GM18909 (cell line): Measurements from ENCODE around the gene KCND3.

ENCODE experiments used
- ATAC-seq: cut with Tn5 transposase; IDR thresholded peaks from one replicate; pipeline ENCODE4 v1.9.1; 2021; ENCODE audit warnings: mild to moderate bottlenecking; ENCODE audit not compliant: unreplicated experiment, poor library complexity

The KCND3 gene

DNA sequence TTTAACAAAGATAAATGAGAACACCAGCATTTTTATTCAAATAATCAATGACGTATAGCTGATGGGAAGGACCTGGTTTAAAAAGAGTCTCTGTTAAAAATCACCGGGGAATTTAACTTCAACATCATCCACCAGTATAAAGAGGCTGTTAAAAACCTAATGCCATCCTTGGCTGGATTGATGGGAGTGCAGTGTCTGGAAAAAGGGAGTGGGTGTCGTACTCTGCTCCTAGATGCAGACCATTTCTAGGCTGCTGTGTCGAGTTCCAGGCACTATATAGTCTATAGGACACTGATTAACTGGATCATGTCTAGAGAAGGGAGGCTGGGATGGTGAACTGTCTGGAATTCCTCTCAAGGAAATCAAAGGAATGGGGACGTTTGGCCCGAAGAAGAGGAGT lies 197.7 kb downstream of the KCND3 start:
- ATAC-seq, result no peak

DNA sequence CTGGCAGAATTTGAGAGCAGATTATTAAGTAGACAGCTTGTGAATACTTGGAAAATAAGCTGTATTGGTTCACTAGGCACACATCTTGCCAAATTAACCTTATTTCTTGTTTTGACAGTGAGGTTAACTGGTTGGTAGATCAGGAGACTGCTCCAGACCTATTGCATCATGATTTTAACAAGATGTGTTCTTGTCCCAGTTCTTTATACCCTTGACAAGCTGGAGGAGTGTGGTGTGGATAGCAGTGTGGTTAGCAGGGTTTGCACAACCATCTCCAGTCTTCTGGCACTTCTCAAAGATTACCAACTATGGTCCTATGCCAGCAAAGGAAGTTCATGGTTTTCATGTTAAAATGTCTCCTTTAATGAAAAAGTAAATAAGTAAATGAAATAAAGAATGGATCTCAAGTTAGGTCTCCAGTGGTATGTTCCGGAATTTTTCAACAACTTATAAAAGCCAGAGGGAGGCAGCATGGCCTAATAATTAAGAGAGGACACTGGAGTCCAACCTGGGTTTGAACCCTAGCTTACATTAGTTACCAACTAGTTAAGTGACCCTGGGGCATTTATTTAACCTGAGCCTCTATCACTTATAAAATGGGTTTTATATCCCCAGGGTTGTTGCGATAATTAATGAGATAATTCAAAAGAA lies 199.7 kb downstream of the KCND3 start:
- no peak for ATAC-seq

DNA sequence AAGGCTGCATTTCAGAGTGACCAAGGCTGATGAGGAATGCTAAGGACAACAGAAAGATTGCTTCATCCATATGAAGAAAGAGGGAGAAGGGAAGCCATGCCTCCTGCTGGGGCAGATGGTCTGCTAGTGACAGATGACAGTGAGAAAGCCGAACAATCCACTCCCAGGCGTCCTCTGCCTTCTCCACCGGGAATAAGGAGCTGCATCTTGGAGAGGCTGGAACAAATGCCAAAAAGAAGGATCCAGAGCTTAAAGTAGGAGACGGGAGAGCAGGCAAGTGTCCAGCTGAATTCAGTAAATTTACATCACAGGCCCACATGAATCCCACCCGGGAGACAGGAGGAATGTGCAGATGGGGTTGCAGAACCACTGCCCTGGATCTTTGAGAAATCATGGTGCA lies 200.3 kb downstream of the KCND3 start:
- ATAC-seq, result no peak

DNA sequence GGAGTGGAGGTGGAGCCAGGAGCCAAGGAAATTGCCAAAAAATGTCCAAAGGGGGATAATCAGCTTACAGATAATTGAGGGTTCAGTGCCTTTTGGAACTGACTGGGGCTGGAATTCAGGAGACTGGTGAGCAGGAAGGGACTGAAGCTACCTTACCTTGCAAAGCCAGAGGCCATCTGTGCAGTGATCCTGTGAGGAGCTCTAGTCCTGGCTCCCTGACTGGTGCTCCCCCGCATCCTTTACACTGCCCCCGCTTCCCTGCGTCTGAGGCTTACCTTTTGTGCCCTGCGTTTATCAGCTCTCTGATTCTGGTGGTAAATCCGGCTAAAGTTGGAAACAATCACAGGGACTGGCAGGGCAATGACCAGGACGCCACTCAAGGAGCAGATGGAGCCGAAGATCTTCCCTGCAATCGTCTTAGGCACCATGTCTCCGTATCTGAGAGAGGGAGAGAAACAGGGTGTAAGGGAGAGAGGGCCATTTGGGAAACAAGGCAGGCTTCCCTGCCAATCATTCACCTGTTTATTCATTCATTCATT lies 202.7 kb downstream of the KCND3 start:
- ATAC-seq, result no peak

DNA sequence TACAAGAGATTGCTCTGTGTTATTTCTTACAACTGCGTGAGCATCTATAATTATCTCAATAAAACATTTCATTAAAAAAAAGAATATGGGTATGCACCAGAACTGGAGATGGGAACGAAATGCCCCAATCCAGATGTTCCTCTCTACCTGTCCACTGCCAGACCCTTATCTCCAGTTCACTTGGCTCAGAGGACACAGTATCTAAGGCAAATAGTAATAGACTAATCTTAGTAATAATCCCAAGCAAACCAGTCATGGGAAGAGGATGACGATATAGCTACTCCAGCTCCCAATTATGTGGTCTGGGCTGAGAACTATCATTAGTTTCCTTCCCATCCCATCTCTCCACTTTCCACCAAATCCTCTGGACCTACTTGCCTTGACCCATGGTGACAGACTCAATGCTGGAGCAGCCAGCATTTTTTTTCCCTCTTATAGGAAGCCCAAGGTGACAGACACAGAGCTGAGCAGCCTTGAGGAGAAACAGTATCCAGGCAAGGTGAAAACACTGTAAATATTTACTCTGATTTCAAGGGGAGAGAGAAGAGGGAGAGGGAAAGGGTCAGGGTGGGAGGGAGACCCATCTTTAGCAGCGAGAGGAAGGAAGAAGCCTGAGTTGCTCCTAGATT lies 205.1 kb downstream of the KCND3 start:
- no peak for ATAC-seq

- no peak for ATAC-seq
These were observed 209.9 kb downstream of the KCND3 start for GRCh38 chr1:111779546-111779945.

- no peak for ATAC-seq
These were observed 210.9 kb downstream of the KCND3 start for GRCh38 chr1:111778541-111779051.

DNA sequence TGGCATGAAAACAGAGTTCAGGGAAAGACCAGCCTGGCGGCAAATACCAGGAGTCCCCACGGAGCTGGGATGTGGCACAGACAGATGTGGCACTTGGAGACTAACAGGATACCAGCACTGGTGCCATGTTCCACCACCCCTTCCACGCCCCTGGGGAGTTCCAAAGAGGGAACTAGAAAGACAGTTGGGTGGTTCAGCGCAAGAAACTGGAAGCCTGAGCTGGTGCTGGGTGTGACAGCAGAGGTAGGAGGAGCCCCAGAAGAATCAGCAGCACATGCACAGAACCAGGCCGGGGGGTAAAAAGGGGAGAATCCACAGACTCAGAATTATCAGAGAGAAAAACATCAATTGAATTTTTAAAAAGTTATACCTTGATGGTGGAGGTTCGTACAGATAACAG lies 211.4 kb downstream of the KCND3 start:
- ATAC-seq, result no peak

DNA sequence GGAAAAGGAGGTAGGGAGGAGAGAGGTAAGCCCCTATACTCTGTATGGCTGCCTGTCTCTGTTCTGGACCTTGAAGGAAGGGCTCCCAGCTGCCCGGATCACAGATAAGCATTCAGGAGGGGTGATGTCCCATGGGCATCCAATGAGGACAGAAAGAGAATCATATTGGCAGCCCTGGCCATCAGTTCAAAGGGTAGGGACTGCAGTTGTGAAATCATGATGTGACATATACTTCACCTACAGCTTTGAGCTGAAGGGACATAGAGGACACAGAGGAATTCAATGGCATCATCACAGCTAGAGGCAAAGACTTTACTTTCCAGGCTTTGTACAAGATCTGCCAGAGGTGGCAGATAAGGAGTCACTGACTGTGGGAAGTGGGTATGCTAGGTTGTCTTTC lies 212.2 kb downstream of the KCND3 start:
- ATAC-seq, result no peak

- ATAC-seq, result no peak
These were observed 212.6 kb downstream of the KCND3 start for GRCh38 chr1:111776861-111777260.

DNA sequence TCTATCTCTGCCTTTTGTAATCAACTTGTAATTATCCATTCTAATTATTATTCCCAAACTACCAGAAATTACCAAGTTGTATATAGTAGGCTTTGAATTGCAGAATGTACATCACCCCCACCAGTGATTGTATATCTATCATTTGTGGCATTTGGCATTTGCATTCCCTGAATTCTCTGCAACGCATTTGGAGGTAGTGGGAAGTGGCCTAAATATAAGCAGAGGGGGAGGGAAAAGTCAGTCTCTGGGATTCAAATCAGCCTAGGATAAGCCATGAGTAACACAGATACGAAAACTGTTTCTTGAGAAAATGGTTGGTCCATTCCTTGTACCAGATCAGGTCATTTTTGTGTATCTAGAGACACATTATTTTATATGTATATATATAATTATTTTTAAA lies 213.1 kb downstream of the KCND3 start:
- no peak for ATAC-seq

GRCh38 chr1:111775966-111776365 lies 213.5 kb downstream of the KCND3 start:
- ATAC-seq, result no peak

DNA sequence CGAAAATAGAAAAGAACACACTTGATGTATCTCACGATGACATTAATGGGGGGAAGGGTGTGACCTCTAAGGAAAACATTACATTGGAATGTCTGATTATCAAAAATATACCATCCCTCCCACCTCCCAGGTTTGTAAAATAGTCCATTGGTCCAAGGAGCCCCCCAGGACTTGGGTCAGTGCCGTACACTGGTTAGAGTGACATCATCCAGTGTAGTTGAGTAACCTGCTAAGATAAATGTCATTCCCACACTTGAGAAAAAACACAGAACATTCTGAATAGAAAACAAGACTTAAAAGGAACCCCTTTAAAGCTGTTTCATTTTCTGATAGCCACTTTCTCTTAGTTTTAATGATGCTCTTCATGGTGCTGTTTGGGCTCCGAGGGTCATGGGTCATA lies 218.6 kb downstream of the KCND3 start:
- ATAC-seq, result no peak

GRCh38 chr1:111769517-111770146 lies 219.8 kb downstream of the KCND3 start:
- no peak for ATAC-seq

GRCh38 chr1:111768625-111769024 lies 220.8 kb downstream of the KCND3 start:
- no peak for ATAC-seq

DNA sequence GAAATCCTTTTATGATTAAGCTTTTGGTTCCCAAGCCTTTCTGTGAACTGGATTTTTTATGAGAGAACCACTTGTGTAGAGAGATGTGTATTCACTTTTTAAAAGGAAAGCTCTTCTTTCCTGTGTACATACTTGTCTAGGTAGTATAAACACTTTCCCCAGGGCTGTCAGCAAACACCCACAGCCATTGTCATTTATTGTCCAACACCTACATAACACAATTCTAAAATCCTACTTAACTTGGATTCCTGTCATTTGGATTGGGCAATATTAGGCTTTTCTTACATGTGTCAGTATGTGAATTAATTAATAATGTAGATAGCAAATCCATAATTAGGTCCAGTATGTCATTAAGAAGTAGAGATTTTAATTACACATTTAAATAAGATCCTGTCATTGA lies 221.4 kb downstream of the KCND3 start:
- ATAC-seq, result no peak

DNA sequence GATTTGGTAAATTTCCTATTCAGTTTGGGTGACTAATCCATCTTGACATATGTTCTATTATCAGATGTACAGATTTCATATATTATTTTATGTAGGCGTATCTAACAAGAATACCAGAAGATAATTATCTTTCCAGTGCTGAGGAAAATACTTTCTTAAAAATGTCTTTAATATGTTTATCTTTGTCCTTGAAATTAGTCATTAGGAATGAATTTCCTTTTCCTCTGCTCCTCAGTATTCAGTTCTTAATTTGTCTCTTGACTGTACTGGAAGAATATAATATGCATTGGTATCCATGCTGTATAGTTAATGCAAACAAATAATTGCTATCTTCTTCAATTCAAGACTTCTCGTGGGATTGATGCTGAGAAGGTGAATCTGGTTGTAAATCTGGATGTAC lies 227.1 kb downstream of the KCND3 start:
- no peak for ATAC-seq

DNA sequence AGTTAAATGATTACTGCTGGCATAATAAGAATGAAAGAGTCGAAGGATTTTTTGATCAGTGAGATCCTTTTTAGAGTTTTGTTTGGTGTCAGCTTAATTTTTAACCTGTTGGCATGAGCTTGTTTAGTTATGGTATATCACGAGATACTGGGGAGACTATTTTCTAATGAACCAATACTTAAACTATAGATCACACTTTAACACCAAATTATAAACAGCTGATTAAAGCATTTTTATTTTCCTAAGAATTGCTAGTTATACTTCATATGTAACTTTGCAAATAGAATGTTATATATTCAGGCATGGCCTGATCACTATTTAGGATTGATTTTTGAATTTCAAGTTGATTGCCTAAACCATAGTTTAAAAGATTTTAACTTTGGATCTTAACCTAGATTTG lies 227.8 kb downstream of the KCND3 start:
- ATAC-seq, result no peak

- ATAC-seq, result no peak
These were observed 231.1 kb downstream of the KCND3 start for GRCh38 chr1:111758373-111758772.

GRCh38 chr1:111756124-111756513 lies 233.3 kb downstream of the KCND3 start:
- peak; percentile 3 for ATAC-seq

DNA sequence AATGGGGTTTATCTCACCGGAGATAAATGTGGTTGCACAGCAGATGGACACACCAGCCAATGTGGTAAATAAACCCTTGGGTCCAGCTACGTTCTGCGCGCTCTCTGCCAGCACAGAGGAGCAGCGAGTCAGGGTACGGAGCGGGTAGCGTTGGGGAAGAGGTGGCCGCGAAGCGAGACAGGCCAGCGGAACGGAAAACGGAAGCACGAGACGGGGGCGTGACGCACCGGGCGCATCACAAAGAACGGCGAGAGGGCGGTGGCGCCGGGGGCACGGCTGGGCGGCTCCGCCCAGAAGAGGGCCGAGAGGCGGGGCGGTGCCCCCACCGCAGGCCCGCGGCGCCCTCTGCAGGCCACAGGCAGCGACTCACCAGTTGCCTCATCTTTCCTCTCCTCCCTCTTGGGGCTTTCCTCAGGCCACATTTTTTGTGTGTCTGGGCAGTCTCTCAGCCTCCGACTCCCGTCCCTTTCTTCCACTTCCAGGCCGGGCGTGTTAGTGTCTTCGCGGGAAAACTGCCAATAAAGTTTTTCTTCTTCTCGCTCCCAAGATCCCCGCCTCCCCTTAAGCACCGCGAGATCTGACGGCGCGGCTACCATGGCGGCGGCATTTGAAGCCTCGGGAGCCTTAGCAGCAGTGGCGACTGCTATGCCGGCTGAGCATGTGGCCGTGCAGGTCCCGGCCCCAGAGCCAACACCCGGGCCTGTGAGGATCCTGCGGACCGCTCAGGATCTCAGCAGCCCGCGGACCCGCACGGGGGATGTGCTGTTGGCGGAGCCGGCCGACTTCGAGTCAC lies 233.9 kb downstream of the KCND3 start, which contains the start of gene DDX20:
TSS of gene DDX20 (plus strand) at position 571 of the 793 bp plus-strand sequence. CDS start at position 595, 24 bp downstream.
- peak; percentile 93 for ATAC-seq
